ENCODE measurements around the gene FYCO1. TPM values are rescaled to one million over a fixed set of nuclear protein-coding genes. Genes with fewer than 3 reads are reported as not detected.

Gene FYCO1
- polyA plus RNA-seq, 2 of the 4 experiments (the other 2 are of a cell fraction), result 3.7 to 4.4 TPM

- CTCF ChIA-PET, result no interaction called here
- TF ChIP-seq EHMT2 (IDR thresholded peaks at IDR 0.05; ENCODE audit: low read depth) (no peak), FOSB (CRISPR knock-in tag; IDR thresholded peaks at IDR 0.05) (no peak), NR3C1 (IDR thresholded peaks at IDR 0.05) (no peak), JUNB (IDR thresholded peaks at IDR 0.05) (no peak), MYC (IDR thresholded peaks at IDR 0.05; ENCODE audit: borderline replicate concordance, low read length) (no peak), RARB (CRISPR knock-in tag; IDR thresholded peaks at IDR 0.05) (no peak), GATA3 (IDR thresholded peaks at IDR 0.05; ENCODE audit: borderline replicate concordance) (no peak), HDAC2 (IDR thresholded peaks at IDR 0.05) (no peak), KDM5A (IDR thresholded peaks at IDR 0.05) (no peak), ESRRA (IDR thresholded peaks at IDR 0.05; ENCODE audit: borderline replicate concordance, low read length) (no peak), PHF8 (IDR thresholded peaks at IDR 0.05; ENCODE audit: borderline replicate concordance, low read depth) (no peak), HOXB13 (CRISPR knock-in tag; IDR thresholded peaks at IDR 0.05; ENCODE audit: low read depth) (no peak), KDM1A (IDR thresholded peaks at IDR 0.05; ENCODE audit: low read depth) (no peak), POLR2AphosphoS2 (conservative IDR thresholded peaks at IDR 0.05; ENCODE audit: low read length) (no peak), MAFK (IDR thresholded peaks at IDR 0.05; ENCODE audit: partially characterized antibody) (no peak)
- TF ChIP-seq, protein P1, sequence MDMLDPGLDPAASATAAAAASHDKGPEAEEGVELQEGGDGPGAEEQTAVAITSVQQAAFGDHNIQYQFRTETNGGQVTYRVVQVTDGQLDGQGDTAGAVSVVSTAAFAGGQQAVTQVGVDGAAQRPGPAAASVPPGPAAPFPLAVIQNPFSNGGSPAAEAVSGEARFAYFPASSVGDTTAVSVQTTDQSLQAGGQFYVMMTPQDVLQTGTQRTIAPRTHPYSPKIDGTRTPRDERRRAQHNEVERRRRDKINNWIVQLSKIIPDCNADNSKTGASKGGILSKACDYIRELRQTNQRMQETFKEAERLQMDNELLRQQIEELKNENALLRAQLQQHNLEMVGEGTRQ (IDR thresholded peaks at IDR 0.05), result no peak
- TF ChIP-seq, protein P2, sequence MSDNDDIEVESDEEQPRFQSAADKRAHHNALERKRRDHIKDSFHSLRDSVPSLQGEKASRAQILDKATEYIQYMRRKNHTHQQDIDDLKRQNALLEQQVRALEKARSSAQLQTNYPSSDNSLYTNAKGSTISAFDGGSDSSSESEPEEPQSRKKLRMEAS (IDR thresholded peaks at IDR 0.05), result no peak
- TF ChIP-seq, protein P3, sequence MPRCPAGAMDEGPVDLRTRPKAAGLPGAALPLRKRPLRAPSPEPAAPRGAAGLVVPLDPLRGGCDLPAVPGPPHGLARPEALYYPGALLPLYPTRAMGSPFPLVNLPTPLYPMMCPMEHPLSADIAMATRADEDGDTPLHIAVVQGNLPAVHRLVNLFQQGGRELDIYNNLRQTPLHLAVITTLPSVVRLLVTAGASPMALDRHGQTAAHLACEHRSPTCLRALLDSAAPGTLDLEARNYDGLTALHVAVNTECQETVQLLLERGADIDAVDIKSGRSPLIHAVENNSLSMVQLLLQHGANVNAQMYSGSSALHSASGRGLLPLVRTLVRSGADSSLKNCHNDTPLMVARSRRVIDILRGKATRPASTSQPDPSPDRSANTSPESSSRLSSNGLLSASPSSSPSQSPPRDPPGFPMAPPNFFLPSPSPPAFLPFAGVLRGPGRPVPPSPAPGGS (IDR thresholded peaks at IDR 0.05), result no peak
- H3K4me3 ChIP-seq, result no peak overlapping the region
- H3K9me3 ChIP-seq, result no peaks in the 10 kb centered on the region
- peaks cover 39% of the 10 kb centered on the region for H3K4me1 ChIP-seq
- FAIRE-seq, result no peak
- POLR2A ChIA-PET, result no interaction called here
- no peak for ATAC-seq
- DNase-seq (ENCODE audit: low read depth in 1 of 2, low spot score in 1 of 2), result no peak
- H3K4me2 ChIP-seq, result no peak overlapping the region
- H3K27ac ChIP-seq, result no peak overlapping the region
- WGBS (ENCODE audit: missing lambda C conversion rate), result 93% methylated on average over 6 of the region's 6 CpGs
These were observed 4.3 kb downstream of the FYCO1 start for GRCh38 chr3:45991341-45991740.

GRCh38 chr3:45990181-45990580, 5.4 kb downstream of the FYCO1 start:
- Histone ChIP-seq H3K27ac (no peak overlapping the region), H3K4me1 (peaks cover 48% of the 10 kb centered on the region), H3K4me2 (no peak overlapping the region), H3K4me3 (no peak overlapping the region), H3K9me3 (no peaks in the 10 kb centered on the region)
- CTCF ChIA-PET, result interaction anchor here (1.0 kb wide), 1 partner anchor 10 kb away, joined by 5 read pairs; no protein-coding TSS in a partner anchor
- POLR2A ChIA-PET, result no interaction called here
- 96% methylated on average over 3 of the region's 3 CpGs for WGBS (ENCODE audit: missing lambda C conversion rate)
- ATAC-seq (no peak), DNase-seq (ENCODE audit: low read depth in 1 of 2, low spot score in 1 of 2) (no peak), FAIRE-seq (no peak)
- TF ChIP-seq, protein P4, sequence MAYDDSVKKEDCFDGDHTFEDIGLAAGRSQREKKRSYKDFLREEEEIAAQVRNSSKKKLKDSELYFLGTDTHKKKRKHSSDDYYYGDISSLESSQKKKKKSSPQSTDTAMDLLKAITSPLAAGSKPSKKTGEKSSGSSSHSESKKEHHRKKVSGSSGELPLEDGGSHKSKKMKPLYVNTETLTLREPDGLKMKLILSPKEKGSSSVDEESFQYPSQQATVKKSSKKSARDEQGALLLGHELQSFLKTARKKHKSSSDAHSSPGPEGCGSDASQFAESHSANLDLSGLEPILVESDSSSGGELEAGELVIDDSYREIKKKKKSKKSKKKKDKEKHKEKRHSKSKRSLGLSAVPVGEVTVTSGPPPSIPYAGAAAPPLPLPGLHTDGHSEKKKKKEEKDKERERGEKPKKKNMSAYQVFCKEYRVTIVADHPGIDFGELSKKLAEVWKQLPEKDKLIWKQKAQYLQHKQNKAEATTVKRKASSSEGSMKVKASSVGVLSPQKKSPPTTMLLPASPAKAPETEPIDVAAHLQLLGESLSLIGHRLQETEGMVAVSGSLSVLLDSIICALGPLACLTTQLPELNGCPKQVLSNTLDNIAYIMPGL (CRISPR knock-in tag; IDR thresholded peaks at IDR 0.05; ENCODE audit: borderline replicate concordance), result no peak
- TF ChIP-seq NR3C1 (IDR thresholded peaks at IDR 0.05) (no peak), MYC (IDR thresholded peaks at IDR 0.05; ENCODE audit: borderline replicate concordance, low read length) (no peak), CBX8 (IDR thresholded peaks at IDR 0.05) (no peak), JUN (IDR thresholded peaks at IDR 0.05) (no peak), GATA3 (IDR thresholded peaks at IDR 0.05; ENCODE audit: borderline replicate concordance) (no peak), E2F6 (IDR thresholded peaks at IDR 0.05; ENCODE audit: borderline replicate concordance, low read depth) (no peak), TFCP2L1 (CRISPR knock-in tag; IDR thresholded peaks at IDR 0.05) (no peak), CEBPB (IDR thresholded peaks at IDR 0.05) (no peak), KDM1A (IDR thresholded peaks at IDR 0.05; ENCODE audit: low read depth) (no peak), RARB (CRISPR knock-in tag; IDR thresholded peaks at IDR 0.05) (no peak), RFX5 (IDR thresholded peaks at IDR 0.05) (no peak)
- TF ChIP-seq, protein P3 (IDR thresholded peaks at IDR 0.05), result no peak
- TF ChIP-seq, protein P1 (IDR thresholded peaks at IDR 0.05), result no peak

Data from A549 (cell line).